Kidney capillary endothelial cell (primary cell): Measurements from ENCODE around the gene PERM1.

ENCODE experiments used
- DNase-seq: peaks from one replicate; pipeline ENCODE4 v3.0.0-alpha.2; 2018; ENCODE audit warnings: low spot score

PERM1 gene

DNA sequence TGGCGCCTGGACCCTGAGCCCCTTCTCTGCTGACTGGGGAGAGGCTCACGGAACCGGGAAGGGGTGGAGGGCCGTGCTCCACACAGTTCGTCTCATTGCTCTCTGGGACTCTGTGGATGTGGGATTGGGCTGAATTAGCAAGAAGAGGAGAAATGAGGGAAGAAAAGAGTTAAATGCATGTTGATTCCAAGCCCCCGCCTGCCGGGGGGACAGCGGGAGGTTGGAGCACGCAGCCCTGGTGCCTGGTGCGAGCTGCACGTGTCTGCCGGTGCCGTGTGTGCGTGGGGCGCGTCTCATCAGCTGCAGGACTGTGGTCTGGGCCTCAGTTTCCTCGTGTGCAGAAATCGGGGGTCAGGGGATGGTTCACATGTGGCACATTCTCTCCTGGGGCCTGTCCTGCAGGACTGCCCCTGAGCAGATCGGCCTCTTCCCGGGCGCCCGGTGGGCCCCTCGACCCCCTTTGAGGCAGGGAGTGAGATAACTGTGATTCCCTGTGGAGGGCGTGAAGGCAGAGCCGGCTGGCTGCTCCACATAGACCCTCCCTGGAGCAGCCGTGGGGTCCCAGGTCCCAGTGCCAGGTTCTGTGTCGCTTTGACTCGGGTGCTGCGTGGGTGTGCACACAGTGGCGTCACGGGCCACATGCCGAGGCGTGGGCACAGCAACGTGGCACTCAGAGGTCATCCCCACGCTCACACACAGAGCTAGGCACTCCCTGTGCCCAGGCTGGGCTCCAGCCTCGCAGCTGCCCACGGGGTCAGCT, 46.7 kb downstream of the PERM1 start:
- DNase-seq = no peak

GRCh38 chr1:933603-933940, 48.3 kb downstream of the PERM1 start:
- DNase-seq = no peak

GRCh38 chr1:932776-933602, 48.9 kb downstream of the PERM1 start:
- no peak for DNase-seq

DNA sequence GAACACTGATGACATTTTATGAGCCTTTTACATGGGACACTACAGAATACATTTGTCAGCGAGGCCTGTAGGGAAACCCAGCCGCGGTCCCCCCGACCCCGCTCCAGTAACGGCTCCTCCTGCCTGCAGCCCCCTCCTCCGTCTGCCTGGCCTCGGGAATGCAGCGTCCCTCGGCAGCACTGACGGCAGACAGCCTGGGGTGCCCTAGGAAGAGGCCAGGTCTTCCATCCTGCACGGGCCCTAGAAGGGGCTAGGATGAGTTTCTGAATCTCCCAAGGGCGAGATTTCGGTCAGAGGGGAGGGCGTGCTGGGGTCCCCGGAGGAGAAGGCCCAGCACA, 49.8 kb downstream of the PERM1 start:
- no peak for DNase-seq

DNA sequence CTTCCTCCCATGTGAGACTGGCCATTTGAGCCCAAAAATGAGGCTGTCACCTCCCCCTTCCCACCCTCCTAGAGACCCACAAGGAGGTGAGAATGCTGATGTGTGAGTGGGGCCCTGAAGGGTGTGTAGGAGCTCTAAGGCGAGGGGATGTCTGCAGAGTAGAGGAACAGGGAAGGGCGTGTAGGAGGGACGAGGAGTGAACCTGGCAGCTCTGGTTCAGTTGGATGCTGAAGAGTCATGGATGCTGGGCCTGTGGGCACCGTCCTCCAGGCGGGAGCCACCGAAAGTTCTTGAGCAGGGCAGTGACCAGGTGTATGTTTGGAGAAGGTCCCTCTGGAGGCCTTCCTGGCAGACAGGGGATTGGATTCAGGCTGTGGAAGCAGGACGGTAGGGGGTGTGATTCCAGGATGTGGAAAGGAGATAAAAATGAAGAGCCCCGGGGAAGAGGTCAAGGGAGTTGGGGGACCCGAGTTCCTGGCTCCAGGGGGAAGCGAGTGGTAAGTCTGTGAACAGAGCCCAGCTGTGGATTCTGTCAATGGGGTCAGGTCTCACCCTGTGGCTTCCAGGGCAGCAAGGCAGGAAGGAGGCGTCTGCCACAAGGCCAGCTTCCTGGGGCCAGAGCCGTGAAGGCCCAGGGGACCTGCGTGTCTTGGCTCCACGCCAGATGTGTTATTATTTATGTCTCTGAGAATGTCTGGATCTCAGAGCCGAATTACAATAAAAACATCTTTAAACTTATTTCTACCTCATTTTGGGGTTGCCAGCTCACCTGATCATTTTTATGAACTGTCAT, 50.3 kb downstream of the PERM1 start:
- DNase-seq = no peak

GRCh38 chr1:930633-931138, 51.2 kb downstream of the PERM1 start:
- DNase-seq = no peak

DNA sequence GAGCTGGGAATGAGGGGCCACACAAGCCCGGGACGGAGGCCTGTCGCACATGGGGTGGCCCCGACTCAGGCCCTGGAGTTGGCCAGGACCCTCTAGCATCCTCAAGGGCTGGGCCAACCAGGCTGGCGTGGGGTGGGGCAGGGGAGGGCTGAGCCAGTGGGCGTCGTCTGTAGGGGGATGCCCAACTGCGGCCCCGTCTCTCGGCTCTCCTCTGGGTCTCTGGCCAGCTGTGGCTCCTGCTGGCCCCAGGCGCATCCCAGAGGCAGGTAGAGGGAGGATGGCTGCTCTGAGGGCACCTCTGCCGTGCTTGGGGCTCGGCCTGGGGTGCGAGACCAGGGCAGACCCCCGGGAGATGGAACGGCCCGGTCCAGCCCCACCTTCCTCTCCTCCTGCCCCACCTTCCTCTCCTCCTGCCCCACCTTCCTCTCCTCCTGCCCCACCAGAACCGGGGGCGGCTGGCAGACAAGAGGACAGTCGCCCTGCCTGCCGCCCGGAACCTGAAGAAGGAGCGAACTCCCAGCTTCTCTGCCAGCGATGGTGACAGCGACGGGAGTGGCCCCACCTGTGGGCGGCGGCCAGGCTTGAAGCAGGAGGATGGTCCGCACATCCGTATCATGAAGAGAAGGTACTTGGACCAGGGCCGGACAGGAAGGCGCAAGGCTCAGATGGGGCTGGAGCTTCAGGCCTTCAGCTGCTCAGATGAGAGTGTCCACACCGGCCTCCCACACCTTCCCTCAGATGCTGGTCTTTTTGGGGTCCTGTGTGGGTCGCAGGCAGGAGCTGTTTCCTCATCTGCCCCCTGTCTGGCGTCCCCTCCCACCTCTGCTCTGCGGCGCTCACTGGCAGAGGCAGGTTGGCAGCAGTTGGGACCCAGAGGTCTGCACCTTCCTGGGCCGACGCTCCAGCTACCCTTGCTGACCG, 51.9 kb downstream of the PERM1 start:
- DNase-seq = no peak

DNA sequence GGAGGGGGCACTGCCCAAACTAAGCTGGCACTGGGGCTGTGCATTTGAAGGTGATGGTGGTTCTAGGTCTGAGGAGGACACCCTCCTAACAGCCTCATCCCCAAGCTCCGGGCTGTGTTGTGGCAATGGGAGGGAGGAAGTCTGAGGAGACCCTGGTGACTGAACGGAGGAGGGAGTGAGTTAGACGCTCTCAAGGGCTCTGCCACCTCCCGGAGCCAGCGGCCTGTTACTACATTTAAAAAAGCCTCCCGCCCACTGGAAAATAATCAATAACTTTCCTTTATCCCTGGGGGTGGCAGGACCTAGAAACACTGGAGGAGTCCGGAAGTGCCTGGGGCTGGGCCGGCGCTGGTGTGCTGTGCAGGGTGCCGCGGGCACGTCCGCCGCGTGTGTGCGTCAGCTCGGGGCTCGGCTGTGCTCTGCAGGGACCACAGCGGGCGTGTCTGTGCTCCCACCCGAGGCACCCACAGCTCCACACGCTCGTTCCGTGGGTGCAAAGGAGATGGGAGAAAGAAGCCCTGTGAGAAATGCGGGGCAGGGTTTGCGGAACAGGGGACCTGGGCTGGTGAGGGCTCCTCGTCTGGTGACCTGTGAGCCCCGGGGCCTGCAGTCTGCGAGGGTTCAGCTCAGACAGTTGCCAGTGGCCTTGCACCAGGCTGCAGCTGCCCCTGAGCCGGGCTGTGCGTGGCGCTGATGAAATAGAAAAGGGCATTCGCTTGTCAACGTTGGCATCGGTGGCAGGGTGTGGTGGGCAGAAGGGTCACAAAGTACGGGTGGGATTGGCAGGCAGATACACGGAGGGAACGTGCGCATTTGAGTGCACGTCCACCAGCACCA, 52.9 kb downstream of the PERM1 start:
- no peak for DNase-seq

DNA sequence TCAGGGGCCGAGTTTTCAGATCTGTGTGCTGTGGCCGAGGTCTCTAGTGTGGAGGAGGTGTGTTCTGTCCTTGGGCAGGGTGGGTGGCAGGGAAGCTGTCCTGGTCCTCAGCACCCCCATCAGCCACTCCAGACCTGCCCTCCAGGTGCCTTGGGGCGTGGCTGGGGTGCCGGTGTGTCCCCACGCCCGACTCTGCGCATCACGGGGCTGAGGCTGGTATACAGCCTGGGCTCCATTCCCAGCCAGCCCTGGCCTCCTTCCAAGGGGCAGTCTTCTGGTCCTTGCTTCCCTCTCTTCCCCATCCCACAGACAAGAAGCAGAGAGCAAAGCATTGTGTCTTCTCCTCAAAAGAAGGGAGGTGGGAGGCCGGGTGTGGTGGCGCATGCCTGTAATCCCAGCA, 54.1 kb downstream of the PERM1 start:
- no peak for DNase-seq

- no peak for DNase-seq
Observed at GRCh38 chr1:927234-927633, 54.7 kb downstream of the PERM1 start.

DNA sequence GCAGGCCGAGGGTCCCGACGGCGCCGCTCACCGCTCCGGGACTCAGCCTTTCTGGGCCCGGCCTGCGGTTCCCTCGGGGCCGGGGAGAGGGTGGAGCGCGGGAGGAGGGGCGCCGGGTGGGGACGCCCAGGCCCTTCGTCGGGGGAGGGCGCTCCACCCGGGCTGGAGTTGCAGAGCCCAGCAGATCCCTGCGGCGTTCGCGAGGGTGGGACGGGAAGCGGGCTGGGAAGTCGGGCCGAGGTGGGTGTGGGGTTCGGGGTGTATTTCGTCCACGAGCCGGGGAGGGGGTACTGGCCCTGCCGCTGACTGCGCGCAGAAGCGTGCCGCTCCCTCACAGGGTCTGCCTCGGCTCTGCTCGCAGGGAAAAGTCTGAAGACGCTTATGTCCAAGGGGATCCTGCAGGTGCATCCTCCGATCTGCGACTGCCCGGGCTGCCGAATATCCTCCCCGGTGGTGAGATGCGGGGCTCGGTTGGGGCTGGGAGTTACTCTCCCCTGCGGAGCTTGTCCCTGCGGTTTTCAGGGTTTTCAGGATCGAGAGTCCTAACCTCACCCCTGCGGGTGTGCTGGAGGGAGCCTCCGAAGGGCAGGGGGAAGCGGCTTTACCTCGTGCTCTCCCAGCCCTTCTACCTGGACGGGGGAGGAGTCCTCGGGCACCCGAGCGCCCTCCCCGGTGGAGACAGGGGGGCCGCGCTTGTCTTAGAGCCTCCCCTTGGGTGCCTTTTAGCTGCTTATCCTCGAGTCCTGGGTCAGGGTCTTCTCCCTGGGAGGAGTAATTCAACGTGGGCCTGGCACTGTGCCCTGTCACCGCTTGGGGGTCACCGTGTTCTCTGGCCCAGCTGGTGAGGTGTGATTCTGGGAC, 56.1 kb downstream of the PERM1 start:
- DNase-seq = no peak
